Measurements from ENCODE around the gene ZG16B.

ZG16B gene

DNA sequence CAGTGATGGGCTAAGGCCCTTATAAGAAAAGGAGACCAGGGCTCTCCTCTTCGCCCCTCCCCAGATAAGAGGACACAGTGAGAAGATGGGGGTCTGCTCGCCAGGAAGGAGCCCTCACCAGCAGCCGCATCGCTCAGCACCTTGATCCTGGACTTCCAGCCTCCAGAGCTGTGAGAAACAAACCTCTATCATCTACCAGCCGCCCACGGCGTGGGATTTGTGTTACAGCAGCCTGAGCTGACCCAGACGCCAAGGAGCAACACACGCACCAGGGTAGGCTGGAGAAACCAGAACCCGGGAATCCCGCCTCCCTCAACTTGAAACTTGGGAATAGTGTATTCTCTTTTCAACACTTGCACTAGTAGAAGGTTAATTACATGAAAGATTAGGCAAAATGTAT, 4.2 kb upstream of the ZG16B start:
- no peak for DNase-seq

DNA sequence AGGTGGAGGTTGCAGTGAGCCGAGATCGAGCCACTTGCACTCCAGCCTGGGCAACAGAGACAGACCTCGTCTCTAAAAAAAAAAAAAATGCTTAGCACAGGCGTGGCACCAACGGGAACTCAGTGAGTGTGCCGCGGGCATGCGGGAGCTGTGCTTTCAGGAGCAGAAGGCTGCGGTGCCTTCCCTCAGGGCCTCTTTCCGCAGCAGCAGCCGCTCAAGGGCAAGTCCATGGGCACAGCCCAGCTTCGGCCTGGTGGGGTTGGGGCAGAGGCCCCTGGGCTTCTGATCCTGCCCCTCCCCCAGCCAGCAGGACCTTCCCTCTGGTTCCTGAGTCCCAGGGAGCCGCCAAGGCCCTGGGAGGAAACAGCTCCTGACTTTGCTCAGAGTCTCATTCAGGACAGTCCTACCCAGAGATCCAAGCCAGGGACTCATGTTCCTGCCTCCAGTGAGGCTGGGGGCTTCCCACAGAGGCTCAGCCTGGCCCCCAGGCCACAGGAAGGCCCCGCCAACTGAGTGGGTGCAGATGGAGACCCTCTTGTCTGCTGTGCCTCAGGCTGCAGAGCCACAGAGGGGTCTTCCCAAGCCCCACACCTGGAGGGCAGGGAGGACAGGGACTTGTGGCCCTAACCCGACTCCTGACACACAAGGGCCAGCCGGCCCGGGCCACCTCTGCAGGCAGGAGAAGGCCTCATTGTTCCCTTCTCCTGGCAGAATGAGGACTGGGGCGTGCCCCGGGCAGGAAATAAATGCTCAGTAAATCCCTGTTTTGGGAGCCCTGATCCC, 3.3 kb upstream of the ZG16B start:
- no peak for DNase-seq

DNA sequence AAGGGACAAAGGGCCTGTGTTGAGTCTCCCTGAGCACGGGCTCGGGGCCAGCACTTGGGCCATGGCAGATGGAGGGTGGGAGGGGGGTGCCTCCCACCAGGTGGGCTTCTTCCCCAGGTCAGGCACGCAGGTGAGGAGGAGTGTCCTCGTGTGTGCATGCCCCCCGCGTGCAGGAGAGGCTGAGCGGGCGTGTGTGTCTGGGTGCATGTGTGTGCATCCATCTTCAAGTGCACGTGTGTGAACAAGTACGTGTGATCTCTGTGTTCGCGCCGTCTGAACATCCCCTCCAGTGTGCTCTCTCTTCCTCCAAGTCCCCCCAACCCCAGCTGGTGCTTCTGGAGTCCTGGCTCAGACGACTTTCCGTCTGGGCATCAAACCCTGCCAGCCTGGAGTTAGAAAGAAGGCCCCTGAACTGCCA, 2.7 kb upstream of the ZG16B start:
- DNase-seq: peak; percentile 38

DNA sequence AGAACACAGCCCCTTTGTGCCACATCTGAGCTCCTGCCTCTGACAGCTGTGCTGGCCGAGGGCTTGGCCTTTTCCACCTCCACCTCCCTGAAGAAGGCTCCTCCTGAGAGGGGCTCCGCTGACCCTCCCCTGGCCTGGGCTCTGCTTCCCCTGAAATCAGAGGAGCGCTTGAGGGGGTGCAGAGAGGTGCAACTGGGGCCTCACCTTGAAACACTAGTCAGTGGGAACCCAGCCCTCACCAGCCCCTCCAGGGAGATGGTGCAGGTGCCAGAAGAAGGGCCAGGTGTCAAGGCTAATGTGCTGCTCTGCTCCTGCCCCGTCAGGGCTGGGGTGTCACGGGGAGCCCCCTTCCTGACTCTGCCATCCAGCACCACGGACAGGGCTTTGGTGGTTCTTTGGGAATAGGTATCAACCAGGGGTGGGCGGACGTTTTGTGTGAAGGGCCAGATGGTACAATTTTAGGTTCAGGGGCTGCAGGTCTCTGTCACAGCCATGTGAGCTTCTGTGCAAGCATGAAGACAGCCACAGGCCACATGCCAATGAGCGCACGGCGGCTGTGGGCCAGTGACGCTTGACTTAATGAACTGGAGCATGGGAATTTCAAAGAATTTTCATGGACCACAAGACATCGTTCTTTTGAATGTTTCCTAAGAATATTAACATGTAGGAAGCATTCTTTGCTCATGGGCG, 2.1 kb upstream of the ZG16B start:
- DNase-seq: no peak

GRCh38 chr16:2828521-2828840, 1.6 kb upstream of the ZG16B start:
- DNase-seq: no peak

GRCh38 chr16:2828876-2829430, 1.1 kb upstream of the ZG16B start:
- DNase-seq: no peak

DNA sequence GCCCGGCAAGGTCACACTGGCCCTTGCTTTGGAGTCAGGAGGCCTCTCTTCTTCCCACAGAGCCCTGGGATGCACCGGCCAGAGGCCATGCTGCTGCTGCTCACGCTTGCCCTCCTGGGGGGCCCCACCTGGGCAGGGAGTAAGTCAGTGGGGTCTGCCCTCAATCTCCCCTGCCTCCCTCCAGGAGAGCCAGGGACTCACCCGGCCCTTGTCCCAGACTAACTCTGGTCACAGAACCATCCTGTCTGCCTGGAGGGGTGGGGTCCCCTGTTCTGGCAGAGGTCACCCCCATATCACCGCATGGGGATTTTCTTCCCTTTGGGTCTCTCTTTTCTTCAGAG, 222 bp downstream of the ZG16B start:
- DNase-seq: no peak

DNA sequence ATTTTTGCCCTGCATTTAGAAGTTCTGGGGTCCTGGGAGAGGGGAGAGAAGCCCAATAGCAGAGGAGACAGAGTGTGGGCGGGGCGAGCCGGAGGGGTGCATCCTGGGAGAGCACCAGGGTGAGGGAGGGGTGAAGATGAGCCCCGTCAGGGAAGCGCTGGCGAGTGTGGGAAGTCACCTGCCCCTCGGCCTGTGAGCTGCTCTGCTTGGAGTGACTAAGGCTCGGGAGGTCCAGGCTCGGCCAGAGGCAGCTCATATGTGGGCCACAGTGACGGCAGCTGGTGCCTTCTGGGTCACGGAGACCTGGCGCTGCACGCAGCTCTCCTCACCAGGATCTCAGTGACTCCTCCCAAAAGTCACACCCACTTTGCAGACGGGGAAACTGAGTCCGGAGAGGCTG, 1.1 kb downstream of the ZG16B start:
- no peak for DNase-seq

DNA sequence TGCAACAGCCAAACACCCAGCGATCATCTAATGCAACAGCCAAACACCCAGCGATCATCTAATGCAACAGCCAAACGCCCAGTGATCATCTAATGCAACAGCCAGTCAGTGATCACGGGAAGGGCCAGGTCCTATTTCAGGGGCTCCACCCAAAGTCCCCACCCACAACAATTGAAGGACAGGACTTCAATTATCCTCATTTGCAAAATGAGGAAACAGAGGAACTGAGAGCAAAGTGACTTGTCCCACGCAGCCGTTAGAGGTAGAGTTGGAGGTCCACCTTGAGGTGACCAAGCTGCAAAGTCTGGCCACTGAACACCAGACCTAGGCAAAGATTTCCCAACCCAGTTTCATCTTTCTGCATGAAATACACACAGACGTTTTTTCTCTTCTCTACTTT, 3.7 kb downstream of the ZG16B start:
- no peak for DNase-seq

- no peak for DNase-seq
These were observed 4.9 kb downstream of the ZG16B start for GRCh38 chr16:2834968-2835367.

GRCh38 chr16:2835638-2836493, 5.8 kb downstream of the ZG16B start:
- DNase-seq: no peak

- no peak for DNase-seq
These were observed 6.8 kb downstream of the ZG16B start for GRCh38 chr16:2836646-2837508.

- DNase-seq: no peak
These were observed 8.8 kb downstream of the ZG16B start for GRCh38 chr16:2838928-2839327.

- DNase-seq: no peak
These were observed 9.7 kb downstream of the ZG16B start for GRCh38 chr16:2839650-2840450.

DNA sequence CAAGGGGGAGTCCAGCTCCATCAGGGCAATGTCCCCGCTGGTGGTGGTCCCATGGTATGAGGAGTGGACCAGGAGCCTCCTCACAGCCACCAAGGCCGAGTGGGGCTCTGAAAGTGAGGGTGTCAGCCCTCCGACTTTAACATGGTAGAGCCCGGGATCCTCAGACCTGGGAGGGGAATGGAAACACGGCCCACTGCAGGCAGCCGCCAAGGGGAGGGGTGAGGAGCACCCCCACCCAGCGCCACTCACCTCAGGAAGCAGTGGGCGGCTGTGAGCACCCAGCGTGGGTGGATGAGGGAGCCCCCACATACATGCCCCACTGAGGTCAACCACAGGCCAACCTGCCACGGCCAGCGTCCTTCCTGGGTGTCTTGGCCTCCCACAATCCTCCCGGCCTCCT, 10.8 kb downstream of the ZG16B start:
- no peak for DNase-seq

- no peak for DNase-seq
These were observed 11.7 kb downstream of the ZG16B start for GRCh38 chr16:2841606-2842339.

DNA sequence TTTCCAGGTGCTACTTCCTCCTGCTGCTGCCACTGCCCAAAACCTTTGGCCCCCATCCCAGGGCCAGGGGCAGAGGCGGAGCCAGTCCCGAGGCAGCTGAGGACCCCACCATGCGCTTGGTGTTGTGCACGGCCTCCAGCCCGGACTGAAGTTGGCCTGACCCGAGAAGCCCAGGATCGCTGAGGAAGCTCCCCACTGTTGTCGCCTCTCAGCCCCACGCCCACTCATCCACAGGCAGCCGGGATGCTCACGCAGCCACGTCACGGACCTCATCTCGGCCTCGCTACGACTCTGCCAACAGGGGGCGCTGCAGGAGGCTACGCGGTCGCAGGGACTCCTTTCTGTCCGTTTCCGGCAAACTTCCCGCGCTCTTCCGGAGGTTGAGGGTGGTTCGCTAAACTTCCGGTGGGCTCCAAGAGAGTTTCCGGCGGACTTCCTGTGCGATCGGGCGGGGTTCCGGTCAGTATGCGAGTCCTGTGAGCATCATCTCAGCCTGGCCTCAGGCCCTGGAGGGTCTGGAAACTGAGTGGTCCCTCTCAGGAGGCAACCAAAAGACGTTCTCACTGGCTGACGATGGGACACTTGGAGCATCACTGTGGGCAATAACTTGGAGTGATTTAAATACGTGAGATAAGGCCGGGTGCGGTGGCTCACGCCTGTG, 12.4 kb downstream of the ZG16B start:
- DNase-seq: no peak

GRCh38 chr16:2843526-2843925, 13.4 kb downstream of the ZG16B start:
- DNase-seq: no peak

GRCh38 chr16:2845116-2845515, 15.0 kb downstream of the ZG16B start:
- no peak for DNase-seq

DNA sequence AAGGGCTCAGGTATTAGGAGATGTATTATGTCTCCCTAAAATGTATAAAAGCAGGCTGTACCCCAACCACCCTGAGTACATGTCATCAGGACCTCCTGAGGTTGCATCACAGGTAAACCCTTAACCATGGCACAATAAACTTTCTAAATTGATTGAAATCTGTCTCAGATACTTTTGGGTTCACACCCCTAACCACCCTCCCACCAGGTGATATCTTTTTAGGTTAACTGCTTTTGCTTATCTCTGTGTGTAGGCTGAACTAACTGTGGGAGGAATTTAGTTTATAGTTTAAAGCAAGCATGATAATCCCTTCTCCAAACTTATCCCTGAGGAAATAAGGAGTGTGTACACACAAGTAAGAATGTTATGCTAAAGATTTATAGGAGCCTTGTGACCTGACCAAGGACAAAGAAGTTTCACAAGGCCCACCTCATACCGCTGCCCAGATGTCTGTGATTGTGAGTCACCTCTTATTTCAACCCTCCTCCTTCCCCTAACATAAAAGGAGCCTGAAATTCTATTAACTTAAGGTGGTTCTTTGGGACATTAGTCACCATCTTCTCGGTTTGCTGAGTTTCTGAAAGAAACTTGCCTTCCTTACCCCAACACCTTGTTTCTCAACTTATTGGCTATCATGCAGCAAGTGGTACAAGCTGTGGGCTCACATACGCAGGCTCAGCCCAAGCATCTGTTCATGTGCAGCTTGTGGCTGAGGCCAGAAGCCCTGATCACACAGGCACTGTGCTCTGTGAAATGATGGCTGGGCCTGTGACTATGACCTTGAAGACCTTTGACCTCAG, 16.6 kb downstream of the ZG16B start:
- DNase-seq: no peak
